Measurements from ENCODE around the gene INSR.

INSR gene

DNA sequence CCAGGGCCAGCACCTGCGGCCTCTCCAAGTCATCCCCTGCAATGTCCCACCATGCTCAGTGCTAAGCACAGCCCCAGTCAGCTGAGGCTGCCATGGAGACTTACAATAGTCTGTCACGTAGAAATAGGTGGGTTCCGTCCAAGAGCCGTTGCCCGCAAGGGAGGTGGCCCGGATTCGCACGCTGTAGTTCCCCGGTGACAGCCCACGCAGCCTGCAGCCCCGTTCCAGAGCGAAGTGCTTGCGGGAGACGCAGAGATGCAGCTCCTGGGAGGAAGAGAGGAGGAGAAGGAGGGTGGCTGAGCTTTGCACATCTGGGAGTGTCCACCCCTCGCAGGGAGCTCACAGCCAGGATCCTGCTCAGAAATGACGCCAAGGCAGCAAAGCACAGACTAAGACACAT, 162.2 kb downstream of the INSR start:
- no peak for DNase-seq

DNA sequence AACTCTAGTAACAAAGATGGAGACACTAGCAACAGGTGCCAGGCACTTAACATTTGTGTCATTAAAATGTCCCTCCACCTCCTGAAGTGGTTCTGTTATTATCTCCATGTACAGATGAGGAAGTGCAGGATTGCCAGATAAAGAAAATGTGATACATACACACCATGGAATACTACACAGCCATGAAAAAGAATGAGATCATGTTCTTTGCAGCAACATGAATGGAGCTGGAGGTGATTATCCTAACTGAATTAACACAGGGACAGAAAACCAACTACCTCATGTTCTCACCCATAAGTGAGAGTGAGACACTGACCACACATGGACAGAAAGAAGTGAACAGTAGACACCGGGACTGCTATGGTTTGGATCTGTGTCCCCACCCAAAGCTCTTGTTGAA, 164.2 kb downstream of the INSR start:
- no peak for DNase-seq

DNA sequence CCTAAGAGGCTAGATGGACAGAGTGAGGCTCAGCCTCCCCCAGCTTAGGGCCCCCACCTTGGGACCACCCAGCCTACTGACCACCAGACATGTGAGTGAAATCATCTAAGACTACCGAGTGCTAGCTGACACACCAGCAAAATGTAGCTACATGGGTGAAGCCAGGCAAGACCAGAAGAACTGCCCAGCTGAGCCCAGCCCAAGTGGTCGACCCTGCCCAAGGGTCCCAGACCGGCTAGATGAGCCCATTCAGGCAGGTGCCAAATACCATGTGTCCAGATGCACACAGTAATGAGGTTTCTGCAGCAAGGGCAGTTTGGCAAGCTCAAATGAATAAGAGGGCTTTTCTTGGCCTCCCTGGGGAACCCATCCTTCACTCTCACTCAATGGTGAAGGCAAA, 168.1 kb downstream of the INSR start:
- no peak for DNase-seq

DNA sequence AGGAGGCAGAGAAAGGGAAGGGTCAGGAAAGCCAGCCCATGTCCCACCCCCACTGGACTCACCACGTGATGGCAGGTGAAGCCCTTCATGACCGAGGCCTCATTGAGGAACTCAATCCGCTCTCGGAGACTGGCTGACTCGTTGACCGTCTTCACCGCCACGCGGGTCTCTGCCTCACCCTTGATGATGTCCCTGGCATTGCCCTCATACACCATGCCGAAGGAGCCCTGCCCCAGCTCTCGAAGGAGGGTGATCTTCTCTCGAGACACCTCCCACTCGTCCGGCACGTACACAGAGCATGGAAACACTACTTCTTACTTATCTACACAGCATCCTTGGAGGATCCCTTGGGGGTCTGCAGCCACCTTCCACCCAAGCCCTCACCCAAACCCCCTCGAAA, 169.0 kb downstream of the INSR start:
- no peak for DNase-seq

DNA sequence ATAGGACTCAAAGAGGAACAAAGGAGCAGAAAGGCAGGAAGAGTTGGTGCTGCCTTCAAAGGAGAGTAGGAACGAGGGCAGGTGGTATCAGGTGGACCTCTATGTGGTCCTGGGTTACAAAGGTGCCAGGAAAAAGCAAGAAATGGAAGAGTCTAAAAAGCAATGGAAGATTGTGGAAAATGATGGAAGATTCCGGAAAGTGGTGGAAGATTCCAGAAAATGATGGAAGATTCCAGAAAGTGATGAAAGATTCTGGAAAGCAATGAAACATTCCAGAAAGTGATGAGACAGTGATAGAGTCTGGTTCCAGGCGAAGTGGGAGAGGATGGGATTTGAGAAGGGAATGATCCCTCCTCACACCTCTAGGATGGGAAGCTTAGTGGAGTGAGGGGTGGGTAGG, 169.4 kb downstream of the INSR start:
- DNase-seq = no peak

DNA sequence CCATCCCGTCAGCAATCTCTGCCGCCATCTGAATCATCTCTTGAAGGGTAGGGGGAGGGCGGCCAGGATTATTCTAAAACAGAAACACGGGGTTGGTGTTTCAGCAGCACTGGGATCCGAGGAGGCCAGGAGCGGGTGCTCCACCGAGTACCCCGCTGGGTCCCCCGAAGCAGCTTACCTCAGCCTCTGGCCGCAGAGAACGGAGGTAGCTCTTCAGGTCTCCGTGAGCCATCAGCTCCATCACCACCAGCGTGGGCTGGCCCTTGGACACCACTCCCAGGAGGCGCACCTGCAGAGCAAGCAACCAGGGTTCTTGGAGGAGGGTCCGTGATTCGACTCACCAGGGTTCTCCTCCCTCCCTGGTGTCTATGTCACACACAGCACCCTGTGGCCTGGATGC, 171.5 kb downstream of the INSR start:
- no peak for DNase-seq

DNA sequence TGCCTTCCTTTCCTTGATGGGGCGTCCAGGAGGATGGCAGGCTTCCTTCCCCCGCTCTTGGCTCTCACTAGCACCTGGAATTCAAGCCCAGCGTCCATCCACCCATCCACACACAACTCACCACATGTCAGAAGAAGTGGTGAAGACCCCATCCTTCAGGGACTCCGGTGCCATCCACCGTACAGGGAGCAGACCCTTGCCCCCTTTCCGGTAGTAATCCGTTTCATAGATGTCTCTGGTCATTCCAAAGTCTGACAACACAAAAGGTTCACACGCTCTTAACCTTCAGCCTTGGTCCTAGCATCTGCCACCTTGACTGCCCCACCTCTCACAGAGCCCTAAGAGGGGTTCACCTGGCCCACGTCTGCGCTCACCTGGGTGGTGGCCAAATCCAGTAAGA, 173.7 kb downstream of the INSR start:
- DNase-seq = no peak

DNA sequence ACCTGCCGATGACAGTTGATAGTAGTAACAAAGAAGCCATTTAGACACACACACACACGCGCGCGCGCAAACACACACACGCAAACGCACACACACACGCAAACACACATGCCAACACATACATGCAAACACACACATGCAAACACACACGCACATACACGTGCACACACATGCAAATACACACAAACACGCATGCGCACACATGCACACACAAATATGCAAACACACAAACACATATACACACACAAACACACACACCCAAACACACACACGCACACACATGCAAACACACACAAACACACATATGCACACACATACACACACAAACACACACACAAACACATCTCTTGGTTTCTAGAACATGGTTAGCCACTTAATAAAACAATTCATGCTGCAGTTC, 174.6 kb downstream of the INSR start:
- DNase-seq = no peak

DNA sequence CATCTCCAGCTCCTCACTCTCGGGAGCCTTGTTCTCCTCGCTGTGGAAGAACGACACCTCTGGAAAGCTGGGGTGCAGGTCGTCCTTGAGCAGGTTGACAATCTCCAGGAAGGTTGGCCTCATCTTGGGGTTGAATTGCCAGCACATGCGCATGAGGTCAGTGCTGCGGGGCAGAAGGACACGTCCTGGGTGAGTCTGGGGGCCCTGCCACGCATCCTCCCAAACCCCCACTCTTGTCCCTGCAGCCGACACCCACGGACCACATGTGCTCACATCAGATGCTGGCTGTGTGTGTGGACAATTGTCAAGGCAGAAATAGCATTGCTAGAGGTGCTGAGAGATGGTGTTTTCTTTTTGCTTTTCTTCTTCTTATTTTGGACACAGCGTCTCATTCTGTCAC, 177.0 kb downstream of the INSR start:
- DNase-seq = no peak

DNA sequence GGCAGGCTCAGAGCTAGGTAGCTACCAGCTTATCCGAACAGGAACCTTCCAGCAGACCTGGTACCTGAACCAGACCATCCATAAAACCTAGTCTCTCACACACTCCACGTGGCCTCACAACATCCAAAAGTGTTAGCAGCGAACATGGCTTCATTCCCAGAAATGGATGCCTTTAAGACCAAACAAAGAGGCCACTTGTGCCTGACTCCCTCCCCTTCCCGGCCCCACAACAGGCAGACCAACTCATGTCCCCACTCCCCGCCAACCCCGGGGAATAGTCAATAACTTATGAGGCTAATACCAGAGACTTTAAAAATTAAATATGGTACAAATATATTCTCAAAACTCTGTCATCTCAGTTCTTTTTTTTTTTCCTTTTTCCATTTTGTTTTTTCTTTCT, 178.5 kb downstream of the INSR start:
- no peak for DNase-seq

DNA sequence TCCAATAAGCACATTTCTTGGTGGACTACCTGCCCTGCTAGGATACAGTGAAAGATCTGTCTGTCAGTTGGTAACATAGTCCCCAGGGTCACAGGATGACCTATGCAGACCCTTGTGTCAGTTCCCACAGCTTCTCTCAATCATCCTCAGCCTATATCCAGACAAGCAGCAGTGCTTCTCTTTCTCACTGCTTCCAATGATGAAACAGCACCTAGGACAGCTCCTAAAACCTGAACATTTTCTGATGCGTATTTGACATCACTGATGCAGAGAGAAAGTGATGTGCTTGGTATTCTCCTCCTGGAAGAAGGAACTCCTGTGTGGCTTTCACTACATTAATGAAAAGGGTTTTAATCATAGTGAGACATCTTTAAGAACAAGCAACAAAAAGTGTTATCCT, 181.0 kb downstream of the INSR start:
- no peak for DNase-seq

DNA sequence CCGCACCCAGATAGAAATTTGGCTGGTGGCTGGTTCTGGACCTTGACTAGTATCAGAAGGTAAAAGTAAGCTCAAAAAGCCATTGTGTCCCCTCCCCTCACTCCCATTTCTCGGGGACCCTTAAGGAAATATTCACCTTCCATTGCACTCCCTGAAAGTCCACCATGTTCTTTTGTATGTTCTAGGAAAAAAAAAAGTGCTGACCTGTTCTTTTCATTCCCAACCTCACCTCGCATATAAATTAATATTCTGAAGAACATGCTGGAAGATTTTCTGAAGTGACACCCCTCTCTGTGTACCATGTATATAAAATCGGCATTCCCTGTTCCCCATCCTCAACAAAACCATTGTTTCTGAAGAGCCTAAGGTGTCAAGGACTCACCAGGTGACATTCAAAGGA, 181.5 kb downstream of the INSR start:
- no peak for DNase-seq

DNA sequence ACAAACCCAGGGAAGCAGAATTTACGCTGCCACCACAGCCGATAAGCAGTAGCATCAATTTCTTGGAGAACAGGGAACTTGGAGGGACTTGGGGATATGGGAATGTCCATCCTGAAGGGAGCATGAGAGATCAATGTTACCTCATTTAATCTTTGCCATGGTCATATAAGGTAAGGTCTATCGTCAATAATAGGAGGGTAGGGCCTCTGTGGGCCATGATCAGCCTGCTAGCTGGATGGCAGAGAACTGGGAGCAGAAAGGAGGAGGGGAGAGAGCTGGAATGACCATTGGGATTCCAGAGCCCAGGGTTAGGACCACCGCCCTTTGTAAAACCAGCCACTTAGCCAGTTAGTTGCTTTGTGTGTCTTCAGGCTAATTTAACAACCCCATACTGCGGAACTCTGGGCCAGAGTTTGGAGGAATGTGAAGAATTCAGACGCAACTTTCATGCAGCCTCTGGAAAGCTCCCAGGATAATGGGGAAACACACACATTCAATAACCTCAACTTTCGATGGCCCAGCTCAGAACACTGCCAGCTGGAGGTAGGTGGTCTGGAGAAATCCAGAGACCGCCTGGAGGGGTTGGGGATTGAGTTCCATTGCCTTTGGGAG, 184.4 kb downstream of the INSR start:
- DNase-seq = peak; percentile 18

DNA sequence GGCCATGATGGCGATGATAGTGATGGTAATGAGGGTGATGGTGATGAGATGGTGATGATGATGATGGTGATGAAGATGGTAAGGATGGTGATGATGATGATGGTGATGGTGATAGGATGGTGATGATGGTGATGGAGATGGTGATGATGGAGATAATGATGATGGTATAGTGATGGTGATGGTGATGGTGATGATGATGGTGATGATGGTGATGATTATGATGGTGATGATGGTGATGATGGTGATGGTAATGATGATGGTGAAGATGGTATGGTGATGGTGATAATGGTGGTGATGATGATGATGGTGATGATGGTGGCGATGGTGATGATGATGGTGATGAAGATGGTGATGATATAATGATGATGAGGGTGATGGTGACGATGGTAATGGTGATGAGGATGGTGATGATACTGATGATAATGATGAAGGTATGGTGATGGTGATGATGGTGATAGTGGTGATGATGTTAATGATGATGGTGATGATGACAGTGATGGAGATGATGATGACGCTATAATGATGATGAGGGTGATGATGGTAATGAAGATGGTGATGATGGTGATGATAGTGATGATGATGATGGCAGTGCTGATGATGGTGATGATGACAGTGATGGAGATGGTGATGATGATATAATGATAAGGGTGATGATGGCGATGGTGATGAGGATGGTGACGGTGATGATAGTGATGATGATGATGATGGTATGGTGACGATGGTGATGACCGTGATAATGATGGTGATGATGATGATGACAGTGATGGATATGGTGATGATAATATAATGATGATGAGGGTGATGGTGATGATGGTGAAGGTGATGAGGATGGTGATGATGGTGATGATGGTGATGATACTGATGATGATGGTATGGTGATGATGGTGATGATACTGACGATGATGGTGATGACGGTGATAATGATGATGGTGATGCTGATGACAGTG, 187.2 kb downstream of the INSR start:
- no peak for DNase-seq

DNA sequence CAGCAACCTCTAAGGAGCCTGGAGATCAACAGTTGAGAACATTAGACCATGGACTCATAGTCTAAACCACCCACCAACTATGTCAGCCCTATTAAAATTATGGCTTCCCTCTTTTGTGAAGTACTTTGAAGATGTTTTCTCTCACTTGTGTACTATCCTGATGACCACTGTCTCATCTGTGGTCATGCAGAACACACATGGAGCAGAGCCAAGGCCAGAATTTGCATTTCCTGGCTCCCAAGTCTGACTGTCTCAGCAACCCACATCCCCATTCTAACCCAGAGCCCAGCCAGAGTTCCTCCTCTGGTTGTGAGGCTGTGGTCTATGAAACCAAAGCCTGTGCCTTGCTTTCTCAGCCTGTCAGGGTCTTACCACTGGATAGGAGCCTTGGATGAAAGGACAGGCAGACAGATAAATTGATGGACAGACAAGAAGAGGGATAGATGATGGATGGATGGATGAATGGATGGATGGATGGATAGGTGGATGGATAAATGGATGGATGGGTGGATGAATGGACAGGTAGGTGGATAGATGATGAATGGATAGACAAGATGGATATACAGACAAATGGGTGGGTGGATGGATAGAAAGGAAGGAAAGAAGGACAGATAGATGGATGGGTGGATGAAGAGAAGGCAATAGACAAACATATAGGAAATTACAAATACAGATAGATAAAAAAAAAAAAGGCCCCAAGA, 189.3 kb downstream of the INSR start:
- DNase-seq = no peak

DNA sequence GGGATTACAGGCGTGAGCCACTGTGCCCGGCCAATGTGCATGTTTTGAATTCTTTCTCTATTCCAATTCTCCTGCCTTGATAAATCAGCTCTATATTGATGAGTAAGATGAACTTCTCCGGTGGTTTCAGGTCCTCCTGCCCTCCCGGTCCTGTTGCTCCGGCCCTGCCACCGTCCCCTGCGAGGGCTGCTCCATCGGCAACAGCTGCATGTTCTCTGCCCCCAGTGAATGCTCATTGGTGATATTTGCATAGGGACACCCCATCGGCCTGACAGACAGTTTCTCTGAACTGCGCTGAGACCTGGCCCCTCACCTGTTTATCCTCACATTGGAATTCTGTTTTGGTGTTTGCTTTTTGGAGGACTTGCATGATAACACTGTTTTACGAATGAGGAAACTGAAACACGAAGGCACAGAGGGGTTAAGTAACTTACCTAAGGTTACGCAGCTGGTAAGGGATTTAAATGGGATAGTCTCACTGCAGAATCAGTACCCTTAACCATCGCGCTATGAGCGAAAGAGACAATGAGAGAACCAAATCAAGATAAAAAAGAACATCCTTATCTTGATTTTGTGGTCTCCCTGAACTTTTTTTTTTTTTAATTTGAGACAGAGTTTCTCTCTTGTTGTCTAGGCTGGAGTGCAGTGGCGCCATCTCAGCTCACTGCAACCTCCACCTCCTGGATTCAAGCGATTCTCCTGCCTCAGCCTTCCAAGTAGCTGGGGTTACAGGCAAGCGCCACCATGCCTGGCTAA, 192.5 kb downstream of the INSR start:
- DNase-seq = no peak

DNA sequence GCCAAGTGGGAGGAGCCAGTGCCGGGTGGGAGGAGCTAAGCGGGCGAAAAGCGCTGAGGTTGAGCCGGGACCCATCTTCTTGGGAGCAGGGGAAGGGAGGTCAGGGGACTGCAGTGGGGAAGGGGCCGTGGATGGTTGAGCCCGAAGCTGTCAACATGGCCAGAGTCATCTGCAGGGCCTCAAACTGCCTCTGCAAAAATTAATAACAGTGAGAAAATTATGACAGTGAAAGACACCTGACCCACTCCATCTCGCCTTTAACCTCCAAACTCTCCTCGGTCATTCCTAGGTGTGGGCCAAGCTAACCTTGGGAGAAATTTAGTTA, 194.7 kb downstream of the INSR start:
- no peak for DNase-seq

DNA sequence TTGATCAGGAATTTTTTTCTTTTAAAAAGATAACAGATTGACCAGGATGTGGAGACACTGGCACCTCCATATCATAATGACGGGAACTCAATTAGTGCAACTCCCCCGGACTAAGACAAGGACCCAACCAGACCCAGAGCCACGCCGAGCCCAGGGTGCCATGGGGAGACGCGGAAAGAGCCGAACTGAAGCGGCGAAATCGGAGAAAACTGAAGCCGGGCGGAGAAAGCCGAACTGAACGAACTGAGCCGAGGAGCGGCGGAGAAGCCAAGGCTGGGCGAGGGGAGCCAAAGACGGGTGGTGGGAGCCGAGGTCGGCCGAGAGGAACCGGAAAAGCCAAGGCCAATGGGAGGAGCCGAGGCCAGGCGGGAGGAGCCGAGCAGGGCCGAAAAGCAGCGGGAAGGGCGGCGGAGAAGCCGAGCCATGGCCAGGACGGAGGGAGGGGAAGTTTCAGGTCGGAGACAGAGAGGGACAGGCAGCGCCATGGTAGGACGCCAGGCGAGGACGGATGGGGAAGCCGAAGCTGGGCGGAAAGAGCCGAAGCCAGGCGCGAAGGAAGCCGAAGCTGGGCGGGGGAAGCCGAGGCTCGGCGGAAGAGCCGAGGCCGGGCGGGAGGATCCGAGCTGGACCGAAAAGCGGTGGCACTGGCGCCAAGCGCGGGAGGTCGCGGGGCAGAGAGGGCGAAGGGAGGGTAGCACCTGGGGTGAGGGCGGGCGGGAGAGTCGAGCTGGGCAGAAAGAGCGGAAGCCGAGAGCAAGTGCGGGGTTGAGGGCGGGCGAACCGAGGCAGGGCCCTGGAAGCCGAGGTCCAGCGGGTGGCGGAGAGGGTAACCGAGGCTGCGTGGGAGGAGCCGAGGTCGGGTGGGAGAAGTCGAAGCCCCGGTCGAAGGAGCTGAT, 195.3 kb downstream of the INSR start:
- DNase-seq = peak; percentile 98

DNA sequence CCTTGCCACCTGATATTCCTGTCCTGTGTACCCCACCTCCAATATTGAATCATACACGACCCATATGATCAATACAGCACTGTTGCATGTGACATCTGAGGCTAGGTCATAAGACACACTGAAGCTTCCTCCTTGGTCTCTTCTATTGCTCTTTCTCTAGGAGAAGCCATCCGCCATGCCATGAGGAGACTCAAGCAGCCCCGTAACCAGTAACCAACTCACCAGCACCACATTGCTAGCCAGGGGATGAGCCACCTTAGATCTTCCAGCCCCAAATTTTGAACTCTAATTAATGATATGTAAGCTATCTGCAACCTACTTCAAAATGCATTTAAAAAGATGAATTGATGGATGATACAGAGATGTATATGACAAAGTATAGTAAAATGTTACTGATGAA, 196.1 kb downstream of the INSR start:
- no peak for DNase-seq

DNA sequence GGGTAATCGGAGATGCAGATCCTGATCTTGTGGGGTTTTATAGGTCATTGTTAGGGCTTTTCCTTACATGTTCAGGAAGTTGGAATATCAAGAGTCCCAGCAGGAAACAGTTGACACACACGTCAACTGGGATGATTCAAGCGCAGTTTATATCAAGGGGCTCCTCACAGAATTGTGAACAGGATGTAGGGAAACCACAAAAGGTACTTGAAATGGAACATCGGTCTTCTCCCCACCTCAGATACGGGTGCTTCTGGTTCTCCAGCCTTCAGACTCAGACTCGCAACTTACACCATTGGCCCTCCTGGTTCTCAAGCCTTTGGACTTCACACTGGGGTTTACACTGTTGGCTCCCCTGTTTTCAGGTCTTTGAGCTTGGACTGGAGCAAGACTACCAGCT, 205.2 kb downstream of the INSR start:
- no peak for DNase-seq

DNA sequence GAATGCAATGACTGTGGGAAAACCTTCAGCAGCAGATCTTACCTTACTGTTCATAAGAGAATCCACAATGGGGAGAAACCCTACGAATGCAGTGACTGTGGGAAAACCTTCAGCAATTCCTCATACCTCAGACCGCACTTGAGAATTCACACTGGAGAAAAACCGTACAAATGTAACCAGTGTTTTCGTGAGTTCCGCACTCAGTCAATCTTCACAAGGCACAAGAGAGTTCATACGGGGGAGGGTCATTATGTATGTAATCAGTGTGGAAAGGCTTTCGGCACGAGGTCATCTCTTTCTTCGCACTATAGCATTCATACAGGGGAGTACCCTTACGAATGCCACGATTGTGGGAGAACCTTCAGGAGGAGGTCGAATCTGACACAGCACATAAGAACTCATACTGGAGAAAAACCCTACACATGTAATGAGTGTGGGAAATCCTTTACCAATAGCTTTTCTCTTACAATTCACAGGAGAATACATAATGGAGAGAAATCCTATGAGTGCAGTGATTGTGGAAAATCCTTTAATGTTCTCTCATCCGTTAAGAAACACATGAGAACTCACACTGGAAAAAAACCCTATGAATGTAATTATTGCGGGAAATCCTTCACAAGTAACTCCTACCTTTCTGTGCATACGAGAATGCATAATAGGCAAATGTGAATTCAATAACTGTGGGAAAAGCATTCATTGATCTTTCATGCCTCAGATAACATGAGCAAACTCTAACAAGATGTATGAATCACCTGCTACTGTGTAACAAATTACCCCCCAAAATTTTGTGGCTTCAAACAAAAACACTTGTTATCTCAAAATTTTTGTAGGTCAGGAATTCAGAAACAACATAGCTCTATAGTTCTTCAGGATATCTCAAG, 210.9 kb downstream of the INSR start:
- peak; percentile 48 for DNase-seq

All from eye (tissue), 1 donor.